H1 (cell line): ENCODE results near the gene SLC22A25. TPM values are rescaled to one million over a fixed set of nuclear protein-coding genes. Genes with fewer than 3 reads are reported as not detected.

Experiments used
- CTCF ChIP-seq, 3 experiments: IDR thresholded peaks; 1 replicate in 2 of 3; 2 replicates in 1 of 3; pipeline versions ENCODE4 v1.5.1 to v1.6.1; 2011; ENCODE audit warnings: low read length in 3 of 3, mild to moderate bottlenecking in 3 of 3, inconsistent platforms in 2 of 3, low read depth in 1 of 3, moderate library complexity in 1 of 3; ENCODE audit not compliant: insufficient read depth in 1 of 3; ENCODE audit errors: control extremely low read depth in 1 of 3
- GTF2F1 ChIP-seq: IDR thresholded peaks from 2 replicates; pipeline ENCODE4 v1.6.1; 2012; ENCODE audit warnings: low read depth, low read length, improper control_type of control experiment, borderline replicate concordance
- POU5F1 ChIP-seq: IDR thresholded peaks from 2 replicates; pipeline ENCODE4 v1.6.1; 2011; ENCODE audit warnings: low read depth, mild to moderate bottlenecking, low read length, moderate library complexity
- TAF1 ChIP-seq: IDR thresholded peaks from 2 replicates; pipeline ENCODE4 v1.6.1; 2011; ENCODE audit warnings: mild to moderate bottlenecking, low read depth, low read length
- ZNF274 ChIP-seq: IDR thresholded peaks from 2 replicates; pipeline ENCODE4 v1.7.0; 2012; ENCODE audit warnings: low read length, borderline replicate concordance; ENCODE audit errors: extremely low read depth
- polyA plus RNA-seq, 7 experiments: library from polyadenylated mRNA; depleted of rRNA in 3 of 7; stranded (reverse) in 5 of 7; unstranded in 2 of 7; fragments of >200 nt in 5 of 7; fragments of 200-250 nt in 2 of 7; gene quantifications; 1 replicate in 5 of 7; 2 replicates in 1 of 7; 4 replicates in 1 of 7; pipeline versions ENCODE4 v1.2.1 to v1.2.3, GENCODE V29; 2011 to 2013; ENCODE audit warnings: missing spikeins in 2 of 7, mixed read lengths in 2 of 7
- total RNA-seq: library from RNA; stranded (reverse); fragmentation: NEBNext Ultra II Directional; extraction: Animal tissue kit (Norgen Biotek cat#: 25700); gene quantifications from 2 replicates; pipeline ENCODE4 v1.2.1, GENCODE V29; 2021

The SLC22A25 gene
- total and polyA plus RNA-seq, 2 of the 8 experiments (the other 6 are each of a cell fraction or from before 2014, with no cell fraction given) = not detected

GRCh38 chr11:63214093-63214492 lies 29.3 kb downstream of the SLC22A25 start (continued):
- TF ChIP-seq CTCF (IDR thresholded peaks at IDR 0.05; ENCODE audit: control extremely low read depth in 1 of 3, insufficient read depth in 1 of 3, low read depth in 1 of 3, low read length in 3 of 3) (no peak), GTF2F1 (no peak), POU5F1 (no peak), ZNF274 (no peak), TAF1 (no peak)
- TF ChIP-seq, all 59 proteins: peak for 0
